SW480 (cell line): ENCODE measurements around the gene LIMS2.

ENCODE experiments used
- DNase-seq: peaks from one replicate; pipeline ENCODE4 v3.0.0-alpha.2; 2016; ENCODE audit warnings: low spot score

LIMS2 gene

DNA sequence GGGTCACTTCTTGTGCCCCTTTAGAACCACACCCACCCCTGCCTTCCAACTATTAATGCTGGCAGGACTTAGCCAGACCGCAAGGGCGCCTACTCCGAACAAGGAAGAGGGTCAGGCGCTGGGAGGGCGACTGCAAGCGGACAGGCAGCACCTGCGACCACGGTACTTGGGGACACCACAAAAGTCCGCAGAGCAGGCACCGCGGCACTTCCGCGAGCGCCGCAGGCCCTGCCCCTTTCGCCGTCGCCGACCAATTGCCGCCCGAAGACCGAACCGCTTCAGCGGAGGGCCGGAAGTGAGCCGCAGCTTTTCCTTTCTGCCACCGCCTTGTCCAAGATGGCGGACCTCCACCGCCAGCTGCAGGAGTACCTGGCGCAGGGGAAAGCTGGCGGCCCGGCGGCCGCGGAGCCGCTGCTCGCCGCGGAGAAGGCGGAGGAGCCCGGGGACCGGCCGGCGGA lies 25.9 kb upstream of the LIMS2 start, which contains the start of gene SFT2D3:
Gene SFT2D3, plus strand, starts transcription at position 305 of the 458 bp plus-strand sequence. Its CDS starts 32 bp downstream, at position 337.
- DNase-seq = peak; percentile 95

DNA sequence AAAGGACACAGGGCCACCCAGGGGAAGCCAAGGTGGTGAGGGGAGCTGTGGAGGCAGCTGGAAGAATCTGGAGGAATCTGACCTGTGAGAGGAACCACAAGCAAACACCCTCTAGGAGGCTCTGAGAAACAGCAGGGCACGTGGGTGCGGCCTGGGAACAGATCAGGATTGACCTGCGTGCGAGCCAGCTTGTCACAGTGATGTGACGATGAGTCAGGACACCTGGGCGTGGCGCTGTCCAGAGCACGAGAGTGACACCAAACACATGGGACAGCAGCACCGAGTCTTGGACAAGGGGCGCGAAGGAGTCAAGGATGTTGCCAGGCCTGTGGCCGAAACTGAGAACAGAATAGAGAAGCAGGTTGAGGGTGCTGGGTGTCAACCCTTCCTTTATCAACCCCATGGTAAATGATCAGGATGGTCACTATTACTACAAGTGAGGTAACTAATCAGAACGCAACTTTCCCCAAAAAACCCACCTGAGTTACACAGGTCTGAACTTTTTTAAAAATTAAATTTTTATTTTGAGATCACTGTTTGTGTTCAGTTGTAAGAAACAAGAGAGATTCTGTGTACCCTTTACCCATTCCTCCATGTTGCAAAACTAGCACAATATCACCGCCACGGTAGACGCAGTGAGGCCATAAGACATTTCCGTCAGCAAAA lies 25.3 kb upstream of the LIMS2 start:
- peak; percentile 97 for DNase-seq

GRCh38 chr2:127698553-127699355 lies 23.4 kb upstream of the LIMS2 start:
- DNase-seq = no peak

GRCh38 chr2:127697482-127698180 lies 22.3 kb upstream of the LIMS2 start:
- no peak for DNase-seq

- no peak for DNase-seq
Observed at GRCh38 chr2:127695491-127696472, 20.5 kb upstream of the LIMS2 start.

DNA sequence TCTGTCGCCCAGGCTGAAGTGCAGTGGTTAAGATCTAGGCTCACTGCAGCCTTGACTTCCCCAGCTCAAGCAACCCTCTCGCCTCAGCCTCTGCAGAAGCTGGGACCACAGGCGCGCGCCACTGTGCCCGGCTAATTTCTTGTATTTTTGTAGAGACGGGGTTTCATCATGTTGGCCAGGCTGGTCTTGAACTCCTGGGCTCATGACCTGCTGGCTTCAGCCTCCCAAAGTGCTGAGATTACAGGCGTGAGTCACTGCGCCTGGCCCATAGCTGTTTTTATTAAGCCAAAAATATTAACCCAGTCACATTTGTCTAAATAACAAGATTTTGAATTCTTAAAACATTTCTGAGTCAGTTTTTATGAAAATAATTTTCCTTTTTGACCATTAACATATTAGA lies 19.7 kb upstream of the LIMS2 start:
- DNase-seq = no peak

GRCh38 chr2:127690696-127691095 lies 15.4 kb upstream of the LIMS2 start:
- no peak for DNase-seq

- DNase-seq = no peak
Observed at GRCh38 chr2:127688405-127688804, 13.1 kb upstream of the LIMS2 start.

- DNase-seq = no peak
Observed at GRCh38 chr2:127685410-127686080, 10.2 kb upstream of the LIMS2 start.

DNA sequence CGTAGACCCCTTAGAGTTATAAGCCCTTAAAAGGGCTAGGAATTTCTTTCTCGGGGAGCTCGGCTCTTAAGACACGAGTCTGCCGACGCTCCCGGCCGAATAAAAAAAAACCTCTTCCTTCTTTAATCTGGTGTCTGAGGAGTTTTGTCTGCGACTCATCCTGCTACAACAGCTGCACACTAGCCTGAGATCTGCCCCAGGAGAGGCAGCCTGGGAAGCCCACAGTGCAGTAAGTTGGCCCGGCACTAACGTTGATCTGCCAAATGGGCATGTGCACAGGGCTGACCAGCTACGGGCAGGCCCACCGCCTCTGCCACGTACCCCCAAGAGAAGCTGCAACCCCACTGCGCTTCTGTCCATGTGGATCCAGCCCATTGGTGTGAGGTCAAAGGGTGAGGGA lies 8.4 kb upstream of the LIMS2 start:
- no peak for DNase-seq

DNA sequence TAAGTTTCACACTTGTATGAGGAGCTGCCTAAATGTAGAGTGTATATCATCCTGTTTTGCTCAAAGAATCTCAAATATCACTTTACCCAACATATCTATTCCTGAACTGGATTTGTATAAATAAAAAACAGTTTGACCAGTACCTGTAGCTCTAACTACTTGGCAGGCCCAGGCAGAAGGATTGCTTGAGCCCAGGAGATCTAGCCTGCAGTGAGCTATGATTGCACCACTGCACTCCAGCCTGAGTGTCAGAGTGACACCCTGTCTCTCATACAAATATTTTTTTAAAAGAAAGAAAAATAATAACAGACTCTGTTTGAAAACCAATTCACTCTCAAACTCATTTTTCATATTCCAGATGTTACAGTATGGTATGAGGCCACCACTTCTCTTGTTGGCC lies 7.7 kb upstream of the LIMS2 start:
- DNase-seq = no peak

GRCh38 chr2:127681976-127682857 lies 6.9 kb upstream of the LIMS2 start:
- DNase-seq = no peak

GRCh38 chr2:127681288-127681804 lies 6.0 kb upstream of the LIMS2 start:
- no peak for DNase-seq

GRCh38 chr2:127680706-127681287 lies 5.5 kb upstream of the LIMS2 start:
- DNase-seq = no peak

GRCh38 chr2:127679680-127680361 lies 4.5 kb upstream of the LIMS2 start:
- no peak for DNase-seq

- DNase-seq = no peak
Observed at GRCh38 chr2:127678991-127679390, 3.7 kb upstream of the LIMS2 start.

DNA sequence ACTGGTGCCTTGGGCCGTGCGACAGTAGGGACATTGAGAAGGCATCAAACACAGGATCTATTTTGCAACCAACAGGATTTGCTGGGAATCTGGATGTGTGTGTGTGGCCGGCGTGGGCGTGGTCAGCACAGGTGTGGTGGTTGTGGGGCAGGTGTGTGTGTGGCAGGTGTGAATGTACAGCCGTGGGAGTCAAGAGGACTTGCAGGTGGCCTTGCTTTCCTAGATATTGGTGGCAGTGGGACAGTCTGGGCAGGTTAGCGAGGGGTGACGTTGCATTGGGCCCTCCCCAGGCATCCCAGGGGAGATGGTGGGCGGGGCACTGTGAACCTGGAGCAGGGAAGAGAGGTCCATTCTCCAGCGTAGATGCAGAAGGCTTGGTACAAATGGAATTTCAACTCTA lies 3.2 kb upstream of the LIMS2 start:
- DNase-seq = peak; percentile 60

DNA sequence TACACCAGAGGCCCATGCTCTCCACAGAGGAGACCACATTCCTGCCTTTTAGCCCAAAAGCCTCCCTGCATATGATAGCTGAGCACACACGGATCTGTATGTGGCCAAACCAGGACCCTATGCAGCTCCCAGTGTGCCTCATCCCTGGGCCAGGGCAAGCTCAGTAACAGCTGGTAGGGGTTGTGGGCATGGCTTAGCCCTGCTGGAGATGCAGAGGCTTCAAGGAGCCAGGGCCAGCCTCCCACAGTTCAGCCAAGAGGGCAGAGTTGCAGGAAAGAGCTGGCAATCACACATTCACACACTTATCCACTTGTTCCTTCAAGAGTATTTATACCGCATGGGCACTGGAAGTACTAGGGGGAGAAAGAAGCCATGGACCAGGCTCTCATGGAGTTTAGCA lies 1.6 kb upstream of the LIMS2 start:
- no peak for DNase-seq
